ENCODE data around the gene SLC6A6.

The SLC6A6 gene

DNA sequence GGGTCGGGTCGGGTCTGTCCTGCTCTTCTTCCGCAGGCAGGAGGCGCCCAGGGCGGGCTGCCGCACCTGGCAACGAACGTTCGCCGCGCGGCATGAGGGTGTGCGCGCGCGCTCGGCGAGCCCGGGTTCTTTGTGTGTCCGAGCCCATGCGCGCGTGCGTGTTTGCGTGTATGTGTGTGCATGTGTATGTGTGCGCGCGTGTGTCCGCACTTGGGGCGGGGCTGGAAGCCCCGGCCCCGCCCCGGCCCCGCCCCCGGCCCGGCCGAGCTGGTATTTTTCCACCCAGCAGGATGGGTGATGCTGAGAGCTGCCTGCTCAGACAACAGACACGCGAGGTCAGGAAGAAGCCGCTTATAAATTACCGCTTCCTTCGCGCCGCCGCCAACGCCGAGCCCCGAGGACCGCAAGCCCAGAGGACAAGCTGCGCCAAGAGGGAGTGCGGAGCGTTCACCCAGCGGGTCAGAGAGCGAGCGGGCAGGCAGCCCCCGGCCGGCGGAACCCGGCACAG lies at the start of gene SLC6A6:
SLC6A6 (plus strand) TSS at position 303 of the 508 bp plus-strand sequence. CDS start 41,029 bp downstream, outside the sequence.
- peak; percentile 98 for DNase-seq (ENCODE audit: low spot score)

DNA sequence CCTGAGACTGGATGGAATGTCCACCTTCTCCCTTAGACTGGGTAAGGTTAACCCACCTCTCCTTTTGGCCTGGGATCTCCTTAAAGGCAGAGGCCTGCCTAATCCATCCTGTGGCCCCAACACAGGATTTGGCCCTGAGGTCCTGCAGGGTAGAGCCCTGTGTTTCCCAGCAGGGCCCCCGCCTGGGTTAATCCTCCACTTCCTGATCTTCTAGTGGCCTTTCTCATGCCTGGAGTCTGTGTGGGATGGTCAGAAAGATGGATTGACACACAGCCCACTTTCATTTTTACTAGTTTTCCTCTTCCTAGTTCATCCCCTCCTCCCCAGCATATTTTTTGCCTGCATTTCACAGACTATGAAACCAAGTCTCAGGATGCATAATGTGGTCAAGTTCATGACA lies 48.9 kb upstream of the SLC6A6 start:
- DNase-seq (ENCODE audit: low spot score), result no peak

DNA sequence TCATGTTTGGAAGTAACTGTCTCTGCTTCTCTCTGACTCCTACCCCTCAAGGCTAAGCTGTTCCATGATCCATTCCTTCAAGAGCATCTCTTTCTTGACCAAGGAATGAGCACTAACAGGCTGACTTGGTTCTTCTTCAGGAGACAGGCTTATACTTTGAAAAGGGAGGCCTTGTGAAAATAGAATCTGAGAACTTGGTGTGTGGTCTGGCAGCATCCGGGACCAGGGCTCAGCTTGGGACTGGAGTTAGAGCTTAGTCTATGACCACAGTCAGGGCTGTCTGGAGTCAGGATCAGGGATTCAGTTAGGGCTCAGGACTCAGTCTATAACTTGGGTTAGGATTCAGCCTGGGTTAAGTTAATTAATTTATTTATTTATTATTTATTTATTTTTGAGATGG lies 44.9 kb upstream of the SLC6A6 start:
- no peak for DNase-seq (ENCODE audit: low spot score)

DNA sequence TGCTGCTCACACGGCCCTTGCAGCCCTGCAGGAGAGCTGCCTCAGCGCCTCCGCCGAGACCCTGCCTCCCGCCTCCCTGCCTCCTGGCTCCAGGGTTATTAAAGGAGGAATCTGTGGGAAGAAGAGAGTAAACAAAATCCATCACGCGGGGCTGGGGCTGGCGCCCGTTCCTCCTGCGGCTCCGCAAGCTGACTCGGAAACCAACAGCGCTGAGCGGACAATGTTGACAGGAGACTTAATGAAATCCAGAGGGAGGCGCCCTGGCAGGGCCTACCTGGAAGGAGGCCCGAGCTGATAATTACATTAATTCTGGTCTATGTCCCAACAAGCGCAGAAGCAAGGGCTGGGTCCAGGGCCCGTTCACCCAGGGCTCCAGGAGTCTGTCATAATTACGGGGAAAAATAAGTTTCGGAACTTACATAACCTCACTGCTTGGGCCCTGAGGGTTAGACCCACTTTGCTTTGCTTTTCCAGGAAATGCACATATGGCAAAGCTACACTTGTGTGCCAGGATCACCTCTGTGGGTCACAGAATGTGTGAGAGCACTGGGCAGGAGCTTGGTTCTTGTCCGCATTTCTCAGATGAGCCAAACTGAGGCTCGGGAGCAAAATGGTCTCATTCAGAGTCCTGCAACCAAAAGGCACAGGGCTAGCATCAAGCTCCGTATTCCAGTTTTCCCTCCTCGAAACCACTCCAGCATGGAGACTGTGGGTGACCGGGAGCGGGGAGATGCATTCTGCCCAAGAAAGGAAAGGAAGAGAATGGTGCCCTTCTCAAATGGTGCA lies 43.8 kb upstream of the SLC6A6 start:
- no peak for DNase-seq (ENCODE audit: low spot score)

DNA sequence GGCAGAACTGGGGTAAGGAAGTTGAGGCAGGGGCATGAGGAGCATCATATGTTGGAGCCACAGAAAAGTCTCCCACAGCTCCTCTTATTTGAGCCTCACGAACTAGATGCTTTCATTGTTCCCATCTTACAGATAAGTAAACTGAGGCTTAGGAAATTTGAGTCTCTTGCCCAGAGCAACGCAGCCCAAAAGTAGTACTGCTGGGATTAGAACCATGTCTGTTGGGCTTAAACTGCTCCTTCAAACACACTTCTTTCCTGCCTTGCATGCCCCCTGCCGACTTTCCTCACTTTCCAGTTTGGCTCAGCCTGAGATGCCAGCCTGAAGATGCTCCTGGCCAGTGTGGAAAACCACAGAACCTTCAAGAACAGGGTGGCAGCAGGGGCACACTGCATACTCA lies 43.1 kb upstream of the SLC6A6 start:
- no peak for DNase-seq (ENCODE audit: low spot score)

DNA sequence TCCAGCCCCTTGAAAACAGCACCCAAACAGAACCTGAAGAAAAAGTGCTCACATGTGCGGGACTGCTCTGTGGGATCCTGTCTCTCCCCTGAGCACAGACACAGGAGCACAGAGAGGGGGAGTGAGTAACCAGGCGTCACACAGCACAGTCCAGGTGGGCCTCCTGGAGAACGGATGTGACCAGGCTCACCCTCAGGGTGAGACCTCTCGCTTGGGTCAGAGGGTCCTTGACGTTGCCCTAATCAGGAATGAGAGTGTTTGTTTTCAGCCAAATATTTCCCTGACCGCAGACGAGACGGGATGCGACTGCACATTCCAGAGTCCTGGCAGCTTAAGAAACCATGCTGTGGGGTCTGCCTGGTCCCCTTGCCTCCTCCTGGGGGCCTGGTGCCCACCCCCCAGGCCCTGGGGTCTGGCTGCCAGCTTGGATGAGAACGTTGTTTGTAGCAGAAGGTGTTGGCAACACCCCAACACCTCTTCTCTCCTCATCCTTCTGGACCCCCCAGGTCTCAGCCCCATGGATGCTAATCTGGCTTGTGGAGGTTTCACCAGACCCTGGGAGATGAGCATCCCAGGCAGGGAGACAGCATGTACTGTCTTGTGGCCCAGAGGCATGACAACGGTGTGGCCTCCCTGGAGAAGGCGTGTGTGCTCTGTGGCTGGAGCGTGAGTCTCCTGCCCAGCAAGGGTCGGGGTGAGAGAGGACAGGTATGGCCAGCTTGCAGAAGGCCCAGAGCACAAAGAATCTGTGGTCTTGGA lies 42.1 kb upstream of the SLC6A6 start:
- no peak for DNase-seq (ENCODE audit: low spot score)

DNA sequence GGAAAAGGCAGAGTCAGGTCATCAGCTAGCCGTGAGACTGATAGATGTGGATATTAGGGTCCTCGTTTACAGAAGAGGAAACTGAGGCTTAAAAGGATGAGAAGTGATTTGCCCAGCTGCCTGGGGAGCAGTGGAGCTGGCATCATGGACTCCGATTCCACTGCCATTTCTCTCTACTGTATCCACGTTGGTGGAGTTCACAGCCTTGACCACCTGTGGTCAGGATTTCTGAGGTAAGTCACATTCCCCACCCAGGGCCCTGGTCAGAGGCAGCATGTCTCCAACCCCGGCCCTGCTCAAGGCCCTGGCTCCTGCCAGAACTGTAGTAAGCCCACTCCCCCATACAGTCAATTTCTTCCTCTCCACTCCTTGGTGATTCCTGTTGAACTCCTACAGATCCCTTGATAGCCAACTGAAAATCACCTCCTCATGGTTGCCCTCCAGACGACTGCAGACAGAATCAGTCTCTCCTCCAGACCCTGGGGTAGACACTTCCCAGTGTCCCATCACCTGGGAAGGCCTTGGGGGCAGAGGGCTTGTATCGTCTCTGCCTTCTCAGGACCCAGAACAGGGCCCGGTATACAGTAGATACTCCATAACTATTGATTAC lies 41.2 kb upstream of the SLC6A6 start:
- DNase-seq (ENCODE audit: low spot score), result no peak

DNA sequence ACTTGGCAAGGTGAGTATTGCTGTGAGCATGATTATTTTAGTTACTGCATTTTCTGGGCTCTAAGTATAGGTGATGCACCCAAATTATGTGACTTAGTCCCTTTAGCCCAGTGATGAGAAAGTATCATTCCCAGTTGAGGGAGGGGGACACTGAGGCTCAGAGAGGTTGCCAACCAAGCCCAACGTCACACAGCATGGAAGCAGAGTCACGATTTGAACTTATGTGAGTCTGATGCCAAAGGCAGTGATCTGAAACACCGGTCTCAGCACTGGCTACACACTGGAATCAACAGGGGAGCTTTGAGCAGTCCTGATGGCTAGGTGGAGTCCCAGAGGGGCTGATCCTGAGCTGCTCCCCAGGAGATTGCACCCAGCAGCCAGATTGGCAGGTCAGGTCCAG lies 39.5 kb upstream of the SLC6A6 start:
- DNase-seq (ENCODE audit: low spot score), result no peak

DNA sequence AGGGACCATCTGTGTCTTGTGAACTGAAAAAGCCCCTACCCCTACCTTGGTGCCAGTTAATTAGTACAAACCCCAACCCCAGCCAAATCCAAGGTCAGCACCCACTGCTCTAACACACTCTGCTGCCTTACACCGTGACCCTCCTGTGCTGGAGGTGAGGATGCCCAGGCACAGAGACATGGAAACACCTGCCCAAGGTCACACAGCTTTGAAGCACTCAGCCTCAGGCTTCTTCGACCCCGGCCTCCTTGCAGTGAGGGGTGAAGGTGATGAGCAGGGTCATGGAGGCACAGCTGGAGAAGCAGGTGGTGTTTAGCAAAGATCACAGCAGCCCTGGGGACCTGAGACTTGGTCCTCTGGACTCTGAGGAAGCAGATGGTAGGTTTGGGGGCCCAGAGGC lies 39.0 kb upstream of the SLC6A6 start:
- DNase-seq (ENCODE audit: low spot score), result no peak

DNA sequence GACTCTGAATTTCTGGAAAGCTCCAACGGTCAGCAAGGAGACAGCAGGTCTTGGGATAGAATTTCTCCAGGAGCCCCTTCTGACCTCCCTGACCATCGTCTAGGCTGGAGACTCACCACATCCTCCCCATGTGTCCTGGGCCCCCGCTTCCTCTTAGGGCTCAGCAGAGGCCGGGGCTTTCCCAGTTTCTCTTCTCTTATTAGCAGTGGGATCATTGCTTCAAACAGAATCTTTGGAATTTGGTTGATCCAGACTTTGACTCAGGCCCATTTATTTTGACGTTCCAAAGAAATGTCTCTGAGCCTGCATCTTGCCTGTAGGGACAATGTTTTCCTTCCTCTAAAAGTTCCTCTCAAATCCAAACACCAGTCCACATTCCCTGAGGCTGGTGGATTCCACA lies 38.4 kb upstream of the SLC6A6 start:
- DNase-seq (ENCODE audit: low spot score), result no peak

DNA sequence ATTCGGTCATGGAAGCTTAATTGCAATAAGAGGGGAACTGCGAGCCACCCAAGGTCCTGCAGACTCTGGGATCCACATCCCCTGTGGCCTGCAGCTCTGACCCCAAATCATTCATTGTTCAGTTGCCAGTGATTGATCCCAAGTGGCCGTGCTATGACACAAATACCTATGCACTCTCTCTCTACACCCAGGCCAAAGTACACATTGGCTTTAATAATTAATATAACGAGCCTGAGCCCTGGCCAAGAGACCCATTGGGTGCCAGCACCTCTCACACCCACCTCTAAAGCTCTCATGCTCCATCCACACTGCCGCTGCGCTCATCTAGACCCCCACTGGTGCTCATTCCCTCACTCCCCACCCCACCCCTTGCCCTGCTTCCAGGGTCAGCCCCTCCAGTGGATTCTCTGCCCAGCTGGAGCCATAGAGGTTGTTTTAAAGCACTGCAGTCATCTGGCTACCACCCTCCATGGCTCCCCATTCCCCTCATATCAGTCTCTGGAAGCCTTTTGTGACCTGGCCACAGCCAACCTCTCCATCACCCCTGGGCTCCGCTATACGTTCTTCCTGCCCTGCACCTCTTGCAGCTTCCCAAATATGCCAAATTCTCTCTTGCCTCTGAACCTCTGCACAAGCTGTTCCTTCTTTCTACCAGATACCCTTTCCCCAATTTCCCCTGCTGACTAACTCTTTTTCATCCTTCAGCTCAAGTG lies 37.7 kb upstream of the SLC6A6 start:
- DNase-seq (ENCODE audit: low spot score), result no peak

DNA sequence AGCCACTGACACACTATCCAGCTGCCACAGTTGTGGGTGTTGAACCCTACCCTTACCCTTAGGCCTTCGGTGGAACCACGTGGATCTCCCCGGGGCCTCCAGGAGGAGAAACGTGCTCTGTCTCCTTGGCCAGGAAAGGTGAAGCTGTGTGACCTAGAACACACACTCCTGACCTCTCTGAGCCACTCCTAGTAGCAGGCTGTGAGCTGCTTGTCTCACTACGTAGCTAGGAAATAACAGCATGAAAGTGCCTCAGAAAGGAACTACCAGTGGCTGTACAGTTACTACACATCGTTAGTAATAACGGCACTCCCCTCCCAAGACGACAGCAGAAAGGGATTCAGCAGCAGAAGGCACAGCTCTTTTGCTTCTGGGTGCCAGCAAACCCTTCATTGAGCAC lies 36.2 kb upstream of the SLC6A6 start:
- no peak for DNase-seq (ENCODE audit: low spot score)

DNA sequence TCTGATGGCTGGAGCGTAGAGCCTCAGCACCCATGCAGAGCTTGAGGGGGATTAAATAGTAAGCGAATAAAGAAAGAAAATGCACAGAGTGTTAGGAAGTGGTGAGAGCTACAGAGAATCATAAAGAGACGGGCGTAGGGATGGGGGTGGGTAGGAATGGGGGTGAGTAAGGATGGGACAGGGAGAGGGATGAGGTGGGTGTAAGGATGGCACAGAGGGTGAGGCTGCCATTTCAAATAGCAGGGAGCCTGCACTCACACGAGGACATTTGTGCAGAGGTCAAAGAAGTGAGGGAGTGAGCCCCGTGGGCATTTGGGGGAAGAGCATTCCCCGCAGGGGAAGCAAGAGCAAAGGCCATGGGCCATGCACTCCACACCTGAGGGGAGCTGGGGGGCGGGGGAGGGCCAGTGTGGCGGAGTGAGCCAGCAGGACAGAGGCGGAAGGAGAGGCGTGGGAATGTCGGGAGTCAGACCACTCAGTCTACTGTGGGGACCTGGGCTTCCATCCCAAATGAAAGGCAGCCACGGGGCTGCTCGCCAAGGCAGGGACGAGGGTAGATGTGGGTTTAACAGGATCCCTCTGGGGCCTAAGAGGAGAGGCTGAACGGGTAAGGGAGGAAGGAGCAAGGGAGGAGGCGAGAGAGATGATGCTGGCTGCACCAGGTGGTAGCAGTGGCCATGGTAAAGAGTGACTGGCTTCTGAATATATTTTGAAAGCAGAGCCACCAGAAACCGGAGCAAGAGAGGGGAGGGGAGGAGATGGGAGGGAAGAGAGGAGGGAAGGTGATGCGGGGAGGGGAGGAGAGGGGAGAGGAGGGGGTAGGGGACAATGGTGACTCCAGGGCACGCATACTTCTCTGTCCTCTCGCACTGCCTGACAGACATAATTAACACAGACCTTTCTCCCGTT lies 35.2 kb upstream of the SLC6A6 start:
- DNase-seq (ENCODE audit: low spot score), result no peak

DNA sequence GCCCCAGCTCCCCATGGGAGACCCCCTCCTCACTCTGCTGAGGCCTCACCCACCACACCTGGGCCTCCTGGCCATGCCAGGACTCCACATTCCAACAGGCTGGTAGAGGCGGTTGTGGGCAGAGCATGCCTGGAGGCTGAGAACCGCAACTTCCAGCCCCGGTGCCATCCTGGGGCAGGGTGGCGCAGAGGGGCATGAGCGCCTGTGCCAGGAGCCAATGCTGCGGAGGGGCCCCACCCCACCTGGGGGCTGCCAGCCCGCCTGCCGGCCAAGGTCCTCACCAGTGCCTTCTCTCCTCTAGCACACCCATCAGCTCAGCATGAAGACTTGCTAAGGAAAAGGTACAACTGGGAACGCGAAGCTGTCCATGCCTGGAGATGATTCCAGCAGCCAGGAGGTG lies 34.3 kb upstream of the SLC6A6 start:
- DNase-seq (ENCODE audit: low spot score), result no peak

DNA sequence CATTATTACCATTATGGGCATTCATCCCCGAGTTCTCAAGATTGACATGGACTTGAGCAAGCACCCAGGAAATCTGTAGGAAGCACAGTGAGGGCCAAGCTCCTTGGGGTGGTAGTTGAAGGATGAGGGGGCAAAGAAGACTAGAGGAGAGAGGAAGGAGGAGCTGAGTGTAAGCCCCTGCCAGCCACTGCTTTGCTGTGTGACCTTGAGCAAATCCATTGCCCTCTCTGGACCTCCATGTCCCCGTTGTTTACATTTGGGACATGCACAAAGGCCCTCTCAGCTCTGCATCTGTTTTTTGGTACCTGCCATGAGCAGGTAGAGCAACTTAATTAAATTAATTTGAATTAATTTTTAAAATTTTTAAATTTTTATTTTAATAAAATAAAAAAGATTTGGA lies 33.5 kb upstream of the SLC6A6 start:
- DNase-seq (ENCODE audit: low spot score), result no peak

DNA sequence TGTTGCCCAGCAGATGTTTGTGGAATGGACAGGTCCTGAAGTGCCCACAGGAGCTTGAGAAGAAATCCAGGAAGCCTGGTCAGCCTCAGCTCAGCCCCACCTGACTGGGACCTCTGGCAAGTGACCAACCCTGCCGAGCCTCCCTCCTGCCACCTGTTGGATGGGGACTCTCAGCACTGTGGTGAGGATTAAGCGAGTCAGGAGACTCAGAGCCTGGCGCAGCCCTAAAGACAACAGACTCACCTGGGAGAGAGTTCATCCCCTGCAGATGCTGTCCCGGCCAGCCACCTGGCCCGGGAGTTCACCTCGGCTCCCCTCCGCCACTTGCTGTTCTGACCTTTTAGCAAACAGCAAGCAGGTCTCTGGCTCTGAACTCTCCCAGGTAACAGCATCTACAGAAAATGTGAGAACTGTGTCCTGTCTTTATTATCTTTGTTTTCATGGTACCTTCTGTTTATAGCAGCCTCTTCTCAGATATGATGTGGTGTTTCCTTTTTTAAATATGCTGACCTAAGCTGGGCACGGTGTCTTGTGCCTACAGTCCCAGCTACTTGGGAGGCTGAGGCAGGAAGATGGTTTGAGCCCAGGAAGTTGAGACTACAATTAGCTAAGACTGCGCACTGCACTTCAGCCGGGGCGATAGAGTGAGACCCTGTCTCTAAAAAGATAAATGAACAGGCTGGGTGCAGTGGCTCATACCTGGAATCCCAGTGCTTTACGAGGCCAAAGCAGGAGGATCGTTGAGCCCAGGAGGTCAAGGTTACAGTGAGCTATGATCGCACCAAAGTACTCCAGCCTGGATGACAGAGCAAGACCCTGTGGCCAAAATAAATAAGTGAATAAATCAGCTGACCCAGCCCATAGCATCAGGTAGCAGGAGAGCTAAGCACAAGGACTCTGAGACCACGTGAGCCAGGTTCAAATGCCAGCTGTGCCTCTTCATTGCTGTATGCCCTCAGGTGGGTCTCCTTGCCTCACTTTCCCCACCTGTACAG lies 32.4 kb upstream of the SLC6A6 start:
- DNase-seq (ENCODE audit: low spot score), result peak; percentile 71

DNA sequence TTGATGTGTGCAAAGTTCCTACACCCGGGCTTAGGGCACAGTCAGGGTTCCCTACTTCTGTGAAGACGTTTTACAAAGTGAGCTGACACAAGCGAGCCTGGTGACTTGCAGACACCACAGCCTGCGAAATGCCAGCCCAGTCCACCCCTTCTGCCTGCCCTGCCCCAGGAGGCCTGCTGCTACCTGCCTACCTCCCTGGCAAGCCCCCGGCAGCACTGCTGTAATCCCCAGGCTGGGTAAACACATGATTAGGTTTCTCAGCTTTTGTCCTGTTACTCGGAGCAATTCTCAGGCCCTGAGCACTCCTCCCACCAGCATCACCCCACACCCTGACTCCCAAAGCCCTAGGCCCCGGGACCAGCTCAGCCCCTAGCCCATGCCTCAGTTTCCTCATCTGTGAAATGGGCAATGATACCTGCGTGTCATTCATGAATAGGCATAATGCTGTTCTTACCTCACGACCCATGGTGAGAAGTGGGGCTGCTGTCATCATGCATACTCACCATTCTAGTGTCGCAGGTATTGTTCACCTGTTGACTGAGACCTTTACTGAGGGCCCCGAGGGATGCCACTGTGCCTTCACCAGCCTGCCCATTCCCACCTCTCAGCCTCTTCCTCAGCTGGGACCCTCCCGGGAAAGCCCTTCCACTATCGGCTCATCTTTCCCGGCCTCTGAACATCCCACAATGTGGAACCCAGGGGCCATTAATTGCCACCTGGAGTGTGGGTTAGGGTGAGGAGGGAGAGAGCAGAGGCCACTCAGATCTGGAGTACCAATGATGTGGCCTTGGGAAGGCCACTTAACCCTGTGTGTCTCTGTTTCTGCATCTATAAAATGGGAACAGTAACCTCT lies 31.5 kb upstream of the SLC6A6 start:
- DNase-seq (ENCODE audit: low spot score), result no peak

DNA sequence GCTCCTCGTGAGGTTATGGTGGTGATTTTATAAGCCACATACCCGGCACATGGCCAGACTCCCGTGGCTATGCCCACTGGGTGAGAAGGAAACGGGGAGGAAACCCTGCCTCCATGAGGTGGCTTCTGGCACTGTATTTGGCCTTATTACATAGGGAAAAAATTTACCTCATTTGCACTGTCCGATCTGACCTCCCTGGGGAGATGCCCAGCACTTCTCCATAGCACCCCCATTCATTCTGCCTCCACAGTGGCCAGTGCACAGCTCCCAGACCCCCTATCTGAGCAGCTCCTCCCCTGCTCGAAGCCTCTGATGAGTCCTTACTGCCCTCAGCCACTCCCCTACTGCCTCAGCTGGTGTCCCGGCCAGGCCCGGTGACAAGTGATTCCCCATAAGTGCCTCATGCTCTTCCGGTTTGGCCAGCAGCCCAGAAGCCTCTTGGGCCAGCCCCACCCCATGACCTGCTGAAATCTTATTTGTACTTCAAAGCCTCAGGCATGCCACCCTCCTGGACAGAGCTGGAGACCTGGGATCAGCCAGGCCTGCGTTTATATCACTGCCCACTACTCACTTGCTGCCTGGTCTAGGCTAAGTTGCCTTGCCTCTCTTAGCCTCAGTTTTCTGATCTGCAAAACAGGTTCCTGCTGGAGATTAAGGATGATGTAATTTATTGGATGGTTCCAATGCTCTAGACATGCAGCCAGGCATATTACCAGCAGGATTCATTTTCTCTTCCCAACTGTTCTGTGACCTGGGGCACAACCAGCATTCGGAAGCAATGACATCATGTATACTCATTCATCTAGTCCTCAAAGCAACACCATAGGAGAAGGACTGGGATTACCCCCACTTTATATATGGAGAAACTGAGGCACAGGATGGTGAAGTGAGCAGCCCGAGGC lies 30.6 kb upstream of the SLC6A6 start:
- peak; percentile 75 for DNase-seq (ENCODE audit: low spot score)

Data from HuH-7.5 (cell line).